Raji (cell line): ENCODE results near the gene CALD1.

Experiments
- POLR2A ChIP-seq: IDR thresholded peaks from 2 replicates; pipeline ENCODE4 v1.6.1; 2011; ENCODE audit warnings: low read depth, low read length, control low read depth; ENCODE audit not compliant: insufficient read depth

The CALD1 gene

DNA sequence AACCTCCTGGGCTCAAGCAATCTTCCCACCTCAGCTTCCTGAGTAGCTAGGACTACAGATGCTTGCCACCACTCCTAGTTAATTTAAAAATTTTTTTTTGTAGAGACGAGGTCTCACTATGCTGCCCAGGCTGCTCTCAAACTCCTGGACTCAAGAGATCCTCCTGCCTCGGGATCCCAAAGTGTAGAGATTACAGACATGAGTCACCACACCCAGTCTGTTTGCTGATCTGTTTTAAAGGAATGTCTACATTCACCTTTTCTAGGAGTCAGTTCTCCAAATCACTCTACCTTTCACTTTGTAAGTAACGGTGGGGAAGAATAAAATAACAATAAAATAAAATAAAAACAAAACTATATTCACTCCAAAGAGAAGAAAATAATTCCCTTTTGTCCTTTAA, 120.3 kb downstream of the CALD1 start:
- TF ChIP-seq POLR2A = no peak

DNA sequence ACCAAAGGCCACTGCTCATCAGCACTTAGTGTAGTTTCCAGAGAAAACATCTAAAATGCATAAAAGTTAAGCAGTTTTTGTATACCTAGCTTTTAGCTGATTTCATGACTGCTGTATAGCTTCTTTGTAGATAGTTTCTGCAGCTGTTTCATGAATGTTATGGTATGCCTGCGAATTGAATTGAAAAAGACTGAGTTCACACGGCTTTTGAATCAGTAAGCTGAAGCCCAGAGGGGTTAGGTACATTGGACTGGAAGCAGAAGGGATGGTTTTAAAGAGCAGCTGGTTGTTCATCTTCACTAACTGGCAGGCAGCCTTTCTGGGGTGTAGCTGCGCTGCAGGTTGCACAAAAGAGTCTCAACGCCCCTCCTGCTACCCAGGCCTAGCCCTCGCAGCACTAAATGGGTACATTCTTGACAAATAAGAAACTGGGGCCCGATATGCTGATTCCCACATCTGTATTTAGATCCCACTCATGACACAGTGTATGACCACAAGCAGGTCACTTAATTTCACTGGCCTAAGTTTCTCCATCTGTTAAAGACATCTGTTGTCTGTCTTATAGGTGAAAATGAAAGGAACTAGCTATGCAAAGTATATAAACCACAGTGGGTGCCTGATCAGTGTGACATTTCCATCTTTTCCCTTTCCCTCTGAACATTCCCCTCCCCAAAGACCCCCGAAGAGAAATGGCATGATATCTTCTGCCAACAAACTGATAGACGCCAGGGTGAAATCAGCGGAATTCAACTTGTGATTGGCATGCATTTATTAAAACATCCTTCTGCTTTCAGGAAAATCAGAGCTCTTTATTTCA, 120.9 kb downstream of the CALD1 start:
- no peak for TF ChIP-seq POLR2A

DNA sequence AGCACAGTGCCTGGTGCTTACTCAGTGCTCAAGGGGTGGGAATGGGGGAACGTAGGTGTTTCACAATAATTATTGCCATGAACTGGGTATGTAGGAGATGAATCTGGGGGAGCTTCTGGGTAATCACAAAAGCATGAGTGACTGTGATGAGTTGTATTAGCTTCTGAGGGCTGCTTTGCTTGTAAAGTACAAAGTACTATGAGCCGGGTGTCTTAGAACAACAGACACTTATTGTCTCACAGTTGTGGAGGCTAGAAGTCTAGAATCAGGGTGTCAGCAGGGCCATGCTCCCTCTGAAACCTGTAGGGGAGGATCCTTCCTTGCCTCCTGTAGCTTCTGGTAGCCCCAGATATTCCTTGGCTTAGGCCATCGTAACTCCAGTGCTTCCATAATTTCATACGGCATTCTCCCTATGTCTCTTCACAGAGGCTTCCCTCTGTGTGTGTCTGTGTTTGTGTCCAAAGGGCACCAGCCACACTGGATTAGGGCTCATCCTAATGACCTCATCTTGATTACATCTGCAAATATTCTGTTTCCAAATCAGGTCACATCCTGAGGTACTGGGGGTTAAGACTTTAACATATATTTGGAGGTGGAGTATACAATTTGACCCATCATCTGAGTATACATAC, 122.1 kb downstream of the CALD1 start:
- TF ChIP-seq POLR2A = no peak

- TF ChIP-seq POLR2A = no peak
These were observed 122.6 kb downstream of the CALD1 start for GRCh38 chr7:134902058-134902457.

DNA sequence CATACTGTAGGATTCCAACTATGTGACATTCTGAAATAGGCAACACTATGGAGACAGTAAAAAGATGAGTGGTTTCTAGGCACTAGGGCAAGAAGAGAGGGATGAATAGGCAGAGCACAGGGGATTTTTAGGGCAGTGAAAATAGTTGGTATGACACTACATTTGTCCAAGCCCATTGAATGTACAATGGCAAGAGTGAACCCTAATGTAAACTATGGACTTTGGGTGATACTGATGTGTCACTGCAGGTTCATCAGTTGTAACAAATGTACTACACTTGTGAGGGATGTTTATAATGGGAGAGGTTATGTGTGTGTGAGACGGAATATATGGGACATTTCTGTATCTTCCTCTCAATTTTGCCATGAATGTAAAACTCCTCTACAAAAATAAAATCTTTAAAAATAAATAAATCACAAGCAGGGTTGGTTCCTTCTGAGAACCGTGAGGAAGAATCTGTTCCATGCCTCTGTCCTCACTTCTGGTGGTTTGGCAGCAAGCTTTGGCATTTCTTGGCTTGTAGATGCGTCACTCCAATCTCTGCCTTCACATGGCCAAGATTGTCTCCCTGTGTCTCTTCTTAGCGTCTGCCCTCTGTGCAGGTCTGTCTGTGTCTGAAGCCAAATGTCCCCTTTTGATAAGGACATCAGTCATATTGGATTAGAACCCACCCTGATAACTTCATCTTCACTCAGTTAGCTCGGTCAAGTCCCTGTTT, 123.8 kb downstream of the CALD1 start:
- TF ChIP-seq POLR2A = no peak

- TF ChIP-seq POLR2A = no peak
These were observed 125.9 kb downstream of the CALD1 start for GRCh38 chr7:134905375-134905774.

GRCh38 chr7:134907000-134907399, 127.6 kb downstream of the CALD1 start:
- no peak for TF ChIP-seq POLR2A

DNA sequence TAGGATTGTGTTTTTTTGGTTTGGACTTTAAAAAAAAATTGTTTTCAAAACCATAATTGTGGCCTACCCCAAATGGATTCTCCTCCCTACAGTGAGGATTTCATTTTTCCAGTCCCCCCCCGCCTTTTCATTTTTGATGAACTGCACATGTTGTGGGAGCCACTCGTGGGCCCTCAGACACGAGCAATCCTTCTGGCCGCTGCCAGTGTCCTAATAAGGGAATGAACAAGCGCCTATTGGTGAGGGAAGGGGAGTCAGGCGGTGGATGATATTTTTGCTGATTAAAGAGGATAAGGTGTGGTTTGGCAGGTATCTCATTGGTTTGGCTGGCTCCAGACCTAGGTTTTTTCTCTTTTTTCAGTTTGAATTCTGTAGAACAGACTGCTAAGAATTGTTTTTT, 128.2 kb downstream of the CALD1 start:
- TF ChIP-seq POLR2A = no peak

GRCh38 chr7:134908289-134908688, 128.9 kb downstream of the CALD1 start:
- no peak for TF ChIP-seq POLR2A

DNA sequence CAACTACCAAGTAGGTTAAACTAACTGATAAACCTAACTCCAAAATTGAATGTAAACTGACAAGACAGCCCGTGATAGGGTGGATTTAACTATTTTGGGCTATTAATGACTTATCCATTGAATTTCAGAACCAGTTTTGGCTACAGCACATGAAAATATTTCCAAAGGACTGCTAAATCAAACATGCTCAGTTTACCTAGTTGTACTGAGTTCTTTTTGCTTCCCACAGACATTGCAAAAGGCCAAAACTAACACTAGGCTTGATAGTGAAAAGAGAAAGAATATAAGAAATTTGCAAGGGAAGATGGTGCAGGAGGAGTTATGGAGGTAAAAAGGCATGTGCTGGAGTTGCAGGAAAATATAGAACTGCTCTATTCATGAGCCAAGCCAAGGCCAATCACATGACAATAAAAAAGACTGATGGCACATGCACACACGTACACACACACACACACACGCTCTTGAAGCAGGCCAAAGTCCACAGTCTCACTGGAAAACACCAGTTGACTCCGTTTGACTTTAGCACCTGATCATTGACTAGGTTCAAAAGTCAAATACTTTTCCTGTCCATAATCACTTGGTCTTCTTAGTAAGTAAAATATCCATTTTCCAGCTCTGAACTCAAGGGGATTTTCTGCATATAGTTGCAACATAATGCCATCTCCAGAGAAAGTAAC, 130.9 kb downstream of the CALD1 start:
- TF ChIP-seq POLR2A = no peak

DNA sequence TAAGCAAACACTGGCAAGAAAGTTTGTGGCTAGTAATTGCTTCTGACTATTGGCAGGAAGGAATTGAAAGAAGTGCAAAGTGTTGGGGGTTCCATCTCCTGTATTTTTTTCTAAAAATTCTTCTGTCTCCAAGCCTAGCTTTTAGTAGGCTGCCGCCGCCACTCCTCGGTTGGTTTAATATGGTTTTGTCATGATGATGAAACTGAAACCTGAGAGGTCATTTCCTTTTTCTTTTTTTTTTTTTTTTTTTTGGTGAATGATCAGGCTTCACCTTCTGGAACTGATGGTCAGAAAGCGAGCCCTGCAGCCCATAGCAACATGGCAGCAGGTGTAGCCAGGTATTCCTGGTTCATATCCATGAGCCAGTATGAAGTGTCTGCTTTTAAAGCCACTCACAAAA, 131.5 kb downstream of the CALD1 start:
- no peak for TF ChIP-seq POLR2A

DNA sequence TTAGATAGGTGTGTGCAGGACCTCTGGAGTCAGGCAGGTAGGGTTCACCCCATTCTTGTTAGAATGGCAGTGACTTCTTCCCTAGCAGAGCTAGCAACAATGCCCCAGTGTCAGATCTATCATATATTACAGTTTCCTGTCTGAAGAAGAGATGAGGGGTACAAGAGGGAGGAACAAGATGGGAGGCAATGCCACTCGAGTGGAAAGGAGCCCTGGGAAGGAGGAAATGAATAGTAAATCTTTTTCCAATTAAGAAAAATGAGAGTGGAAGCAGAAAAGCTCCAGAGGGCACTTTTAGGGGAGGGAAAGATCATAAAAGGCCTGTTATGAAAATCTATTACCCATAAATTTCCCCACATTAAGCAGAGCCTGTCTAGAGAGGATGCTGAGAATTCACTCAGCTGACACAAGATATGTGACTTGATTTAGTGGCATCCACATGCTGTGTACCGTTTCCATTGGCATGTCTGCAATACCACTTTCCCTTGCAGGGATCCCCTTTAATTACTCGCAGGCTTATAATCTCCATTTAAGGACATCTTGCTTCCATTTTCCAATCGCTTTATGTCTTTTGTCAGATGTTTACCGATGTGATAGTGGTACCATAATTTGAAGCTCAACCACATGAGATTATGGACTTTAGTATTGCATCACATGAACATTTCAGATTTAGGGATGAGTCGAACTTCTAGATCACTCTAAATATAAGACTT, 136.9 kb downstream of the CALD1 start:
- no peak for TF ChIP-seq POLR2A

- no peak for TF ChIP-seq POLR2A
These were observed 139.8 kb downstream of the CALD1 start for GRCh38 chr7:134919240-134919641.

- TF ChIP-seq POLR2A = no peak
These were observed 140.8 kb downstream of the CALD1 start for GRCh38 chr7:134920026-134920753.
